SKM-1 treated with dmso at 0.1 percent for 144 hours (cell line): Measurements from ENCODE around the gene RSPO4.

Experiments
- DNase-seq: peaks from one replicate; lab custom pipeline; 2025; ENCODE audit not compliant: unreplicated experiment; lab: John Stamatoyannopoulos, UW

The RSPO4 gene

GRCh38 chr20:971346-971745 lies 30.8 kb downstream of the RSPO4 start:
- no peak for DNase-seq

GRCh38 chr20:969868-970267 lies 32.2 kb downstream of the RSPO4 start:
- DNase-seq, result no peak

- no peak for DNase-seq
Measured at GRCh38 chr20:967796-968742, 34.0 kb downstream of the RSPO4 start.

GRCh38 chr20:965956-966355 lies 36.2 kb downstream of the RSPO4 start:
- no peak for DNase-seq

GRCh38 chr20:963795-964194 lies 38.3 kb downstream of the RSPO4 start:
- DNase-seq, result no peak

- no peak for DNase-seq
Measured at GRCh38 chr20:962683-963082, 39.4 kb downstream of the RSPO4 start.

- no peak for DNase-seq
Measured at GRCh38 chr20:962223-962622, 39.9 kb downstream of the RSPO4 start.

- DNase-seq, result no peak
Measured at GRCh38 chr20:961768-962167, 40.3 kb downstream of the RSPO4 start.

- DNase-seq, result no peak
Measured at GRCh38 chr20:959996-960615, 42.0 kb downstream of the RSPO4 start.

- DNase-seq, result no peak
Measured at GRCh38 chr20:958936-959815, 42.9 kb downstream of the RSPO4 start.

- DNase-seq, result no peak
Measured at GRCh38 chr20:957544-957943, 44.6 kb downstream of the RSPO4 start.

GRCh38 chr20:956330-956951 lies 45.7 kb downstream of the RSPO4 start:
- no peak for DNase-seq

- DNase-seq, result no peak
Measured at GRCh38 chr20:955656-956055, 46.5 kb downstream of the RSPO4 start.

GRCh38 chr20:955111-955510 lies 47.0 kb downstream of the RSPO4 start:
- no peak for DNase-seq

- DNase-seq, result no peak
Measured at GRCh38 chr20:953742-954141, 48.4 kb downstream of the RSPO4 start.

GRCh38 chr20:952196-952795 lies 49.8 kb downstream of the RSPO4 start:
- no peak for DNase-seq

- DNase-seq, result no peak
Measured at GRCh38 chr20:951384-952169, 50.5 kb downstream of the RSPO4 start.

GRCh38 chr20:949717-950116 lies 52.4 kb downstream of the RSPO4 start:
- no peak for DNase-seq

GRCh38 chr20:946826-947225 lies 55.3 kb downstream of the RSPO4 start:
- no peak for DNase-seq

- DNase-seq, result no peak
Measured at GRCh38 chr20:945841-946240, 56.3 kb downstream of the RSPO4 start.
